Measurements from ENCODE around the gene UQCRH. TPM values are rescaled to one million over a fixed set of nuclear protein-coding genes. Genes with fewer than 3 reads are reported as not detected.
"Not testable (repeated sequence)": the region's sequence is repeated elsewhere in the genome, so short reads cannot be mapped to it uniquely, and the experiment has no call there.

The UQCRH gene
- total and polyA plus RNA-seq, 2 of the 13 experiments (the other 11 are each of a cell fraction or from before 2014, with no cell fraction given): 548 to 556 TPM

DNA sequence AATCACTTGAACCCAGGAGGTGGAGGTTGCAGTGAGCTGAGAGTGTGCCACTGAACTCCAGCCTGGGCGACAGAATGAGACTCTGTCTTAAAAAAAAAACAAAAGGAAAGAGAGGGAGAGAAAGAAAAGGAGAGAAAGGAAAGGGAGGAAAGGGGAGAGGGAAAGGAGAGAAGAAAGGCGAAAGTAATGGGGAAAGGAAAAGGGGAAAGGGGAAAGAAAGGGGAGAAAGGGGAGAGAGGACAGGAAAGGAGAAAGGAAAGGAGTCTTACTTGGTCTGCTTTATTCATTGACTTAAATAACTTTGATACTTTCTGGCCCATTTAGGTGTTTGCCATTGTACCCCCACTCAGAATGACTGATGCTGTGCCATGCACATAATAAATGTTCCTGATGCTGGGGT is 48.9 kb downstream of the UQCRH start:
- Histone ChIP-seq H3K9ac (ENCODE audit: insufficient read depth, low read depth, low read length) (no peak overlapping the region), H4K20me1 (ENCODE audit: insufficient read depth, low read length) (no peaks in the 10 kb centered on the region), H2AFZ (ENCODE audit: low read length) (no peak overlapping the region), H3K4me1 (ENCODE audit: insufficient read depth, low read length) (peaks cover 6% of the 10 kb centered on the region; the same call in 1 of the 2 replicates), H3K79me2 (ENCODE audit: insufficient read depth, low read length) (no peaks in the 10 kb centered on the region), H3K36me3 (replicated peaks in 1 of 2; ENCODE audit: control insufficient read depth in 1 of 2, insufficient read depth in 2 of 2, low read length in 2 of 2) (peaks cover 13 to 56% of the 10 kb centered on the region in 2 experiments), H3K4me3 (replicated peaks in 1 of 3; ENCODE audit: insufficient read depth in 1 of 3, low read depth in 2 of 3, low read length in 3 of 3) (no peak overlapping the region), H3K27me3 (ENCODE audit: control insufficient read depth in 1 of 2, insufficient read depth in 2 of 2, low read length in 2 of 2) (no peaks in the 10 kb centered on the region), H3K27ac (ENCODE audit: extremely low read length, insufficient read depth, low read length) (no peak overlapping the region), H3K9me3 (ENCODE audit: low read length) (no peaks in the 10 kb centered on the region), H3K4me2 (ENCODE audit: low read depth, low read length) (no peak overlapping the region)
- DNase-seq (ENCODE audit: low spot score) (no peak), ATAC-seq (no peak), FAIRE-seq (no peak)
- in situ Hi-C loops (cut with HindIII; ENCODE audit: extremely low pct_ligation_motif_present, low pct_unique_long_range_greater_than_20kb): no loop called here
- TF ChIP-seq CBX1 (IDR thresholded peaks at IDR 0.05; ENCODE audit: low read depth) (no peak), HNRNPK (IDR thresholded peaks at IDR 0.05; ENCODE audit: low read depth, low read length, poor library complexity, severe bottlenecking) (peak; percentile 73), ZNF12 (CRISPR knock-in tag; IDR thresholded peaks at IDR 0.05) (no peak), ZSCAN22 (CRISPR knock-in tag; IDR thresholded peaks at IDR 0.05) (no peak)
- TF ChIP-seq, protein P1, sequence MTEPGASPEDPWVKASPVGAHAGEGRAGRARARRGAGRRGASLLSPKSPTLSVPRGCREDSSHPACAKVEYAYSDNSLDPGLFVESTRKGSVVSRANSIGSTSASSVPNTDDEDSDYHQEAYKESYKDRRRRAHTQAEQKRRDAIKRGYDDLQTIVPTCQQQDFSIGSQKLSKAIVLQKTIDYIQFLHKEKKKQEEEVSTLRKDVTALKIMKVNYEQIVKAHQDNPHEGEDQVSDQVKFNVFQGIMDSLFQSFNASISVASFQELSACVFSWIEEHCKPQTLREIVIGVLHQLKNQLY (CRISPR knock-in tag; IDR thresholded peaks at IDR 0.05): no peak
- intact Hi-C loops (cut with micrococcal nuclease; ENCODE audit: unreplicated experiment): no loop called here
- POLR2A ChIA-PET: interaction anchor here (1.3 kb wide), 1 partner anchor 11 kb away, joined by 3 read pairs; no protein-coding TSS in a partner anchor
- no TSS peak for BruUV-seq (replicated peaks)
- WGBS (ENCODE audit: low lambda C conversion rate): 96% methylated on average over 2 of the region's 2 CpGs
- CTCF ChIA-PET (ENCODE audit: low intra/inter-chr PET ratio, low total read pairs): no interaction called here

DNA sequence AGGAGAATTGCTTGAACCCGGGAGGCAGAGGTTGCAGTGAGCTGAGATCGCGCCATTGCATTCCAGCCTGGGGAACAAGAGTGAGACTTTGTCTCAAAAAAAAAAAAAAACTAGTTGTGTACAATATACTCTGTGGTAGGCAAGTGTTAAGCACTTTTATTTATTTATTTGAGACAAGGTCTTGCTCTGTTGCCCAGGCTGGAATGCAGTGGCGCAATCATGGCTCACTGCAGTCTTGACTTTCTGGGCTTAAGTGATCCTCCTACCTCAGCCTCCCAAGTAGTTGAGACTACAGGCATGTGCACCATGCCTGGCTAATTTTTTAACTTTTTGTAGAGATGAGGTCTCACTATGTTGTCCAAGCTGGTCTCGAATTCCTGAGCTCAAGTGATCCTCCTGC is 52.4 kb downstream of the UQCRH start:
- CTCF ChIA-PET (ENCODE audit: low intra/inter-chr PET ratio, low total read pairs): not testable (repeated sequence)

More for the DNA sequence above, 52.4 kb downstream of the UQCRH start:
- H3K79me2 ChIP-seq (ENCODE audit: insufficient read depth, low read length); BruUV-seq (replicated peaks); H3K4me3 ChIP-seq (replicated peaks in 1 of 3; ENCODE audit: insufficient read depth in 1 of 3, low read depth in 2 of 3, low read length in 3 of 3); H3K27ac ChIP-seq (ENCODE audit: extremely low read length, insufficient read depth, low read length); H3K9ac ChIP-seq (ENCODE audit: insufficient read depth, low read depth, low read length); DNase-seq (ENCODE audit: low spot score); FAIRE-seq; intact Hi-C loops (cut with micrococcal nuclease; ENCODE audit: unreplicated experiment); H3K4me1 ChIP-seq (ENCODE audit: insufficient read depth, low read length); H2AFZ ChIP-seq (ENCODE audit: low read length); ATAC-seq; H3K27me3 ChIP-seq (ENCODE audit: control insufficient read depth in 1 of 2, insufficient read depth in 2 of 2, low read length in 2 of 2); in situ Hi-C loops (cut with HindIII; ENCODE audit: extremely low pct_ligation_motif_present, low pct_unique_long_range_greater_than_20kb); H4K20me1 ChIP-seq (ENCODE audit: insufficient read depth, low read length); H3K9me3 ChIP-seq (ENCODE audit: low read length); H3K4me2 ChIP-seq (ENCODE audit: low read depth, low read length): not testable (repeated sequence)
- H3K36me3 ChIP-seq (replicated peaks in 1 of 2; ENCODE audit: control insufficient read depth in 1 of 2, insufficient read depth in 2 of 2, low read length in 2 of 2): peaks cover 14 to 43% of the 10 kb centered on the region in 2 experiments
- peak; percentile 54; the same call in 1 of the 2 replicates for TF ChIP-seq ZNF121 (CRISPR knock-in tag; IDR thresholded peaks at IDR 0.05)
- POLR2A ChIA-PET: interaction anchor here (1.1 kb wide), 1 partner anchor 15 kb away, joined by 3 read pairs; the partner anchor contains the start of gene NSUN4
- 95% methylated on average over 5 of the region's 5 CpGs for WGBS (ENCODE audit: low lambda C conversion rate)

Data from HepG2 (cell line).